CD14-positive monocyte (primary cell): ENCODE results near the gene MOB3B. TPM values are rescaled to one million over a fixed set of nuclear protein-coding genes. Genes with fewer than 3 reads are reported as not detected.

Source experiments
- DNase-seq, 3 donors: peaks; one replicate each; pipeline ENCODE4 v3.0.0-alpha.2; 2011 to 2022
- H2AFZ ChIP-seq: 2 replicates; pipeline ENCODE4 v1.6.0; 2012; ENCODE audit warnings: mild to moderate bottlenecking, low read depth, low read length, inconsistent platforms; ENCODE audit not compliant: insufficient read depth, poor library complexity, severe bottlenecking
- H3K27ac ChIP-seq, 2 donors: 1 replicate in 1 of 2; 2 replicates in 1 of 2; pipeline ENCODE4 v1.5.1; 2012 to 2013; ENCODE audit warnings: low read length in 2 of 2, control low read depth in 1 of 2, inconsistent platforms in 1 of 2, low read depth in 1 of 2, mild to moderate bottlenecking in 1 of 2
- H3K27me3 ChIP-seq, 2 donors: one replicate each; pipeline versions ENCODE4 v1.6.0 to v1.6.1; 2011 to 2013; ENCODE audit warnings: low read length in 2 of 2; ENCODE audit not compliant: control insufficient read depth in 2 of 2, insufficient read depth in 2 of 2
- H3K36me3 ChIP-seq, 2 donors: replicated peaks in 1 of 2; 1 replicate in 1 of 2; 2 replicates in 1 of 2; pipeline versions ENCODE4 v1.5.1 to v1.6.1; 2012 to 2013; ENCODE audit warnings: low read length in 2 of 2, control low read depth in 1 of 2, inconsistent platforms in 1 of 2, mild to moderate bottlenecking in 1 of 2; ENCODE audit not compliant: insufficient read depth in 2 of 2, control insufficient read depth in 1 of 2
- H3K4me1 ChIP-seq, 2 donors: 1 replicate in 1 of 2; 2 replicates in 1 of 2; pipeline versions ENCODE4 v1.5.1 to v1.6.1; 2012 to 2013; ENCODE audit warnings: low read length in 2 of 2, control low read depth in 1 of 2, inconsistent platforms in 1 of 2, mild to moderate bottlenecking in 1 of 2, moderate library complexity in 1 of 2; ENCODE audit not compliant: insufficient read depth in 2 of 2, control insufficient read depth in 1 of 2
- H3K4me2 ChIP-seq: replicated peaks from 2 replicates; pipeline ENCODE3; 2012; ENCODE audit warnings: low read length, moderate library complexity, mild to moderate bottlenecking; ENCODE audit not compliant: poor library complexity, severe bottlenecking; ENCODE audit errors: extremely low read depth
- H3K4me3 ChIP-seq, 3 experiments: fragments of 200-600 bp in 1 of 3; sonication (generic) in 1 of 3; replicated peaks in 1 of 3; 1 replicate in 2 of 3; 2 replicates in 1 of 3; pipeline ENCODE4 v1.5.1; 2011 to 2013; ENCODE audit warnings: low read length in 3 of 3, mild to moderate bottlenecking in 3 of 3, control low read depth in 2 of 3, low read depth in 2 of 3, inconsistent platforms in 1 of 3, moderate library complexity in 1 of 3
- H3K79me2 ChIP-seq: 2 replicates; pipeline ENCODE4 v1.6.0; 2012; ENCODE audit warnings: mild to moderate bottlenecking, control low read depth, inconsistent platforms, low read length, moderate library complexity; ENCODE audit not compliant: insufficient read depth
- H3K9ac ChIP-seq: 2 replicates; pipeline ENCODE4 v1.6.0; 2017; ENCODE audit warnings: low read length, mild to moderate bottlenecking; ENCODE audit not compliant: insufficient read depth, poor library complexity, severe bottlenecking
- H3K9me3 ChIP-seq, 2 donors: replicated peaks in 1 of 2; 1 replicate in 1 of 2; 2 replicates in 1 of 2; pipeline versions ENCODE4 v1.5.1 to v1.6.1; 2012 to 2013; ENCODE audit warnings: low read length in 2 of 2, control low read depth in 1 of 2; ENCODE audit not compliant: control insufficient read depth in 1 of 2, insufficient read depth in 1 of 2
- H4K20me1 ChIP-seq: 2 replicates; pipeline ENCODE4 v1.6.0; 2012; ENCODE audit warnings: mild to moderate bottlenecking, low read length, control low read depth, moderate library complexity; ENCODE audit not compliant: insufficient read depth
- H3K27ac Mint-ChIP-seq, 7 donors: one replicate each; pipeline ENCODE4 v1.8.0; 2020; ENCODE audit warnings: mild to moderate bottlenecking in 7 of 7, mixed read lengths in 7 of 7, moderate library complexity in 6 of 7, inconsistent platforms in 2 of 7
- H3K27me3 Mint-ChIP-seq, 3 donors: one replicate each; pipeline ENCODE4 v1.8.0; 2021 to 2022; ENCODE audit warnings: low read depth in 3 of 3, mild to moderate bottlenecking in 3 of 3, mixed read lengths in 3 of 3, moderate library complexity in 3 of 3, inconsistent platforms in 1 of 3
- H3K36me3 Mint-ChIP-seq, 2 donors: one replicate each; pipeline ENCODE4 v1.8.0; 2020; ENCODE audit warnings: mixed read lengths in 2 of 2, inconsistent platforms in 1 of 2, mild to moderate bottlenecking in 1 of 2
- H3K4me1 Mint-ChIP-seq: one replicate; pipeline ENCODE4 v1.8.0; 2020; ENCODE audit warnings: mild to moderate bottlenecking, mixed read lengths
- H3K4me3 Mint-ChIP-seq, 2 donors: one replicate each; pipeline ENCODE4 v1.8.0; 2020; ENCODE audit warnings: mild to moderate bottlenecking in 2 of 2, mixed read lengths in 2 of 2, moderate library complexity in 1 of 2
- H3K9me3 Mint-ChIP-seq, 7 donors: one replicate each; pipeline ENCODE4 v1.8.0; 2020 to 2022; ENCODE audit warnings: mixed read lengths in 7 of 7, mild to moderate bottlenecking in 6 of 7, moderate library complexity in 6 of 7, inconsistent platforms in 2 of 7
- CTCF ChIP-seq: fragments of 200-600 bp; IDR thresholded peaks from one replicate; pipeline ENCODE4 v1.8.0; 2022; ENCODE audit warnings: antibody characterized with exemption, mild to moderate bottlenecking
- WGBS: methylation state at CpG from one replicate; pipeline ENCODE4 v1.1.5; 2013; ENCODE audit warnings: missing lambda C conversion rate; ENCODE audit not compliant: insufficient coverage; 5-methylcytosine and 5-hydroxymethylcytosine counted together
- intact Hi-C, 2 donors: fragments of 100-400 bp; cut with micrococcal nuclease; formaldehyde crosslinking; loops; one replicate each; pipeline versions ENCODE4 v1.15.0 to v1.15.1; 2023
- polyA plus RNA-seq, 3 donors: library from polyadenylated mRNA; depleted of rRNA in 1 of 3; unstranded in 2 of 3; stranded (reverse) in 1 of 3; fragments of 300-500 nt in 2 of 3; fragments of >200 nt in 1 of 3; fragmentation: Illumina TruSeq in 2 of 3; gene quantifications; 1 replicate in 2 of 3; 2 replicates in 1 of 3; pipeline ENCODE4 v1.2.3, GENCODE V29; 2012 to 2021

Gene MOB3B
- polyA plus RNA-seq, 3 donors = 1.2 to 2.2 (median 1.4) TPM

- peaks cover 68 to 80% of the 10 kb centered on the region in 2 donors for H3K36me3 Mint-ChIP-seq
These were observed 9.8 kb downstream of the MOB3B start for GRCh38 chr9:27519466-27520465.

More at GRCh38 chr9:27519466-27520465, 9.8 kb downstream of the MOB3B start:
- Histone ChIP-seq H4K20me1 (peaks cover 63% of the 10 kb centered on the region), H3K27me3 (no peaks in the 10 kb centered on the region), H3K4me1 (no peaks in the 10 kb centered on the region), H3K4me2 (no peak overlapping the region), H3K9ac (no peak overlapping the region), H3K36me3 (peaks cover 3 to 76% of the 10 kb centered on the region in 2 donors), H3K27ac (no peak overlapping the region), H3K9me3 (no peaks in the 10 kb centered on the region), H3K4me3 (no peak overlapping the region), H3K79me2 (no peaks in the 10 kb centered on the region), H2AFZ (no peak overlapping the region)
- DNase-seq = no peak
- Mint-ChIP-seq H3K27me3 (peaks cover 0 to 4% (median 0%) of the 10 kb centered on the region in 3 donors), H3K9me3 (no peaks in the 10 kb centered on the region), H3K4me3 (no peak overlapping the region), H3K27ac (no peak overlapping the region), H3K4me1 (peaks cover 3% of the 10 kb centered on the region)
- intact Hi-C loops = loop anchor here in 1 of 2 donors (10.0 kb wide), 1 partner anchor 55 kb away; no protein-coding TSS in a partner anchor
- TF ChIP-seq CTCF = no peak
- WGBS = 100% methylated on average over 2 of the region's 10 CpGs
